Transverse colon (tissue), 4 donors: ENCODE measurements around the gene SPEG. TPM values are rescaled to one million over a fixed set of nuclear protein-coding genes. Genes with fewer than 3 reads are reported as not detected.

Experiments used
- DNase-seq: peaks from one replicate; pipeline ENCODE4 v3.0.0-alpha.2; 2019
- H3K27ac ChIP-seq, 4 donors: fragments of 200-600 bp; sonication (generic); 2 replicates each; pipeline ENCODE4 v1.5.1; 2016 to 2018; ENCODE audit warnings: inconsistent platforms in 4 of 4
- H3K27me3 ChIP-seq: fragments of 200-600 bp; sonication (generic); 2 replicates; pipeline ENCODE4 v1.5.1; 2017; ENCODE audit warnings: inconsistent platforms
- H3K36me3 ChIP-seq, 4 donors: fragments of 200-600 bp; sonication (generic); 2 replicates each; pipeline ENCODE4 v1.5.1; 2017 to 2019; ENCODE audit warnings: inconsistent platforms in 4 of 4
- H3K4me1 ChIP-seq, 4 donors: fragments of 200-600 bp; sonication (generic); 2 replicates each; pipeline ENCODE4 v1.5.1; 2017 to 2020; ENCODE audit warnings: inconsistent platforms in 4 of 4
- H3K4me3 ChIP-seq, 4 donors: fragments of 200-600 bp; sonication (generic); 1 replicate in 1 of 4; 2 replicates in 3 of 4; pipeline versions ENCODE4 v1.5.1 to v1.6.1; 2017 to 2019; ENCODE audit warnings: inconsistent platforms in 4 of 4
- H3K9me3 ChIP-seq, 2 donors: fragments of 200-600 bp; sonication (generic); 2 replicates each; pipeline ENCODE4 v1.5.1; 2017 to 2019; ENCODE audit warnings: inconsistent platforms in 2 of 2
- EP300 ChIP-seq: sonication (generic); formaldehyde crosslinking; IDR thresholded peaks from one replicate; pipeline ENCODE4 v1.6.1; 2017; ENCODE audit warnings: antibody characterized with exemption, low read depth
- POLR2A ChIP-seq: fragments of 450-650 bp; IDR thresholded peaks from one replicate; pipeline ENCODE4 v1.6.1; 2016; ENCODE audit warnings: antibody characterized with exemption, mild to moderate bottlenecking, moderate library complexity
- POLR2AphosphoS5 ChIP-seq, 3 donors: sonication (generic); formaldehyde crosslinking; IDR thresholded peaks; one replicate each; pipeline ENCODE4 v1.6.1; 2016; ENCODE audit warnings: antibody characterized with exemption in 3 of 3
- WGBS, 2 donors: methylation state at CpG; one replicate each; pipeline ENCODE4 v1.1.5; 2018; ENCODE audit warnings: low coverage in 1 of 2; 5-methylcytosine and 5-hydroxymethylcytosine counted together
- in situ Hi-C, 4 donors: fragments of 200-750 bp; cut with MboI; loops; one replicate each; pipeline versions ENCODE4 v1.15.0 to v1.15.1; 2017; ENCODE audit warnings: low sequenced_read_pairs in 3 of 4, low pct_ligation_motif_present in 1 of 4, low pct_unique_long_range_greater_than_20kb in 1 of 4
- intact Hi-C: fragments of 100-400 bp; cut with DNase I; formaldehyde crosslinking; loops from one replicate; pipeline ENCODE4 v1.15.1; 2023; ENCODE audit warnings: low total_unique reads
- total RNA-seq, 4 donors: library from RNA; depleted of rRNA; stranded (reverse); fragments of >200 nt; gene quantifications; one replicate each; pipeline ENCODE4 v1.1.0, GENCODE V29; 2016
- TF ChIP-seq, protein P1 (sequence below), 5 experiments: fragments of 200-600 bp in 3 of 5; fragments of 450-650 bp in 2 of 5; sonication (generic) in 3 of 5; IDR thresholded peaks; 1 replicate in 2 of 5; 2 replicates in 3 of 5; pipeline ENCODE4 v1.5.1; 2016 to 2017; ENCODE audit warnings: antibody characterized with exemption in 5 of 5, inconsistent platforms in 3 of 5, mild to moderate bottlenecking in 2 of 5, moderate library complexity in 1 of 5

The SPEG gene
- total RNA-seq, 4 donors from 2014 or later: 26.5 to 95.8 (median 48.5) TPM

- no peak for DNase-seq
- in situ Hi-C loops (no loop called here), intact Hi-C loops (no loop called here)
- WGBS, 2 donors: 50 to 61% methylated on average over 6 of the region's 6 CpGs
- Histone ChIP-seq H3K27ac (peak overlapping the region; percentile 83 to 96 (median 85)), H3K36me3 (no peaks in the 10 kb centered on the region), H3K4me1 (peaks cover 0 to 18% (median 9%) of the 10 kb centered on the region in 4 donors), H3K27me3 (peaks cover 72% of the 10 kb centered on the region), H3K4me3 (no peak overlapping the region), H3K9me3 (no peaks in the 10 kb centered on the region)
- no peak for TF ChIP-seq EP300
- TF ChIP-seq POLR2A: no peak
- TF ChIP-seq POLR2AphosphoS5 (IDR thresholded peaks at IDR 0.05): no peak
- TF ChIP-seq, protein P1, sequence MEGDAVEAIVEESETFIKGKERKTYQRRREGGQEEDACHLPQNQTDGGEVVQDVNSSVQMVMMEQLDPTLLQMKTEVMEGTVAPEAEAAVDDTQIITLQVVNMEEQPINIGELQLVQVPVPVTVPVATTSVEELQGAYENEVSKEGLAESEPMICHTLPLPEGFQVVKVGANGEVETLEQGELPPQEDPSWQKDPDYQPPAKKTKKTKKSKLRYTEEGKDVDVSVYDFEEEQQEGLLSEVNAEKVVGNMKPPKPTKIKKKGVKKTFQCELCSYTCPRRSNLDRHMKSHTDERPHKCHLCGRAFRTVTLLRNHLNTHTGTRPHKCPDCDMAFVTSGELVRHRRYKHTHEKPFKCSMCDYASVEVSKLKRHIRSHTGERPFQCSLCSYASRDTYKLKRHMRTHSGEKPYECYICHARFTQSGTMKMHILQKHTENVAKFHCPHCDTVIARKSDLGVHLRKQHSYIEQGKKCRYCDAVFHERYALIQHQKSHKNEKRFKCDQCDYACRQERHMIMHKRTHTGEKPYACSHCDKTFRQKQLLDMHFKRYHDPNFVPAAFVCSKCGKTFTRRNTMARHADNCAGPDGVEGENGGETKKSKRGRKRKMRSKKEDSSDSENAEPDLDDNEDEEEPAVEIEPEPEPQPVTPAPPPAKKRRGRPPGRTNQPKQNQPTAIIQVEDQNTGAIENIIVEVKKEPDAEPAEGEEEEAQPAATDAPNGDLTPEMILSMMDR (IDR thresholded peaks at IDR 0.05): no peak
Measured at GRCh38 chr2:219440388-219441256, 6.0 kb downstream of the SPEG start.

DNA sequence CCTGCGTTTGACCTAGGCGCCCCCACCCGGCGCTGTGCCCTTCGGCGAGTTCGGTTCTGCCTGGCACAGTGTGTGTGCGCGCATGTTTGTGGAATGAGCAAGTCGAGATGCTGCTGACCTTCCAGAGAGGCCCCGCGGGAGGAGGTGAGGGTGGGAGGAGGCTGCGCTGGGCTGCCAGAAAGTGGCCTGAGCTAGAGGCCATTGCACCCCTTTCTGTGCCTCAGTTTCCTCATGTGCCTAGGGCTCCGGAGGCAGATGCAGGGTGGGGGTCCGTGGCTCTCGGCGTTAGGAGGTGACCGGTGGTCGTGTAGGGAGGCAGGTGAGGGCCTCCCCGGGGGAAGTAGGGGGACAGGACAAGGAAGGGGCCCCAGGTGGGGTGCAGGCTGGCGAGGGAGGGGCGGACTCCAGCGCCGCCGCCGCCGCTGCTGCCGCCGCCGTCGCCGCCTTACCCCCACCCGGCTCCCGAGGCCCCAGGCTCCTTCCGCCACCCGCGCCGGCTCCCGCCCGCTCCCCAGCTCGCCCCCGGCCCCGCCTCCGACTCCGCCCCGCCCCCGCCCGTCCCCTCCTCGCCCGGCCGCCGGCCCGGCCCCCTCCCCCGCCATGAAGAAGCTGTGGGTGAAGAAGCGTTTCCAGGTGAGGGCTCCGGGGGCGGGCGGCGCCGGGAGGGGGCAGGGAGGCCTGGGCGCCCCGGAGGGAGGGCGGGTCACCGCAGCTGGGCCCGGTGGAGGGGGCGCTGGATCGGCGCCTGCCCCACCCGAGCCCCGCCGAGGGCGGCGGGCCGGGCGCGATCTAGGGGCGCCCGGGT lies 7.0 kb downstream of the SPEG start:
- peaks cover 0 to 12% (median 3%) of the 10 kb centered on the region in 4 donors for H3K4me1 ChIP-seq
- in situ Hi-C loops (no loop called here), intact Hi-C loops (no loop called here)
- TF ChIP-seq POLR2AphosphoS5 (IDR thresholded peaks at IDR 0.05) (no peak), POLR2A (no peak)
- TF ChIP-seq, protein P1 (IDR thresholded peaks at IDR 0.05): no peak
- H3K27me3 ChIP-seq: peaks cover 68% of the 10 kb centered on the region
- 3% methylated on average over 40 of the region's 78 CpGs; no CpG with 5 or more reads in 1 of the 2 donors for WGBS, 2 donors
- DNase-seq: peak; percentile 55
- H3K36me3 ChIP-seq: no peaks in the 10 kb centered on the region
- peak overlapping the region; percentile 45 to 63 (median 60) for H3K4me3 ChIP-seq
- peak overlapping the region; percentile 83 to 96 (median 85) for H3K27ac ChIP-seq
- H3K9me3 ChIP-seq: no peaks in the 10 kb centered on the region

- Histone ChIP-seq H3K4me3 (peak overlapping the region; percentile 45 to 63 (median 60)), H3K36me3 (no peaks in the 10 kb centered on the region), H3K27me3 (peaks cover 68% of the 10 kb centered on the region), H3K27ac (peak overlapping the region; percentile 83 to 96 (median 85)), H3K4me1 (peaks cover 0 to 11% (median 1%) of the 10 kb centered on the region in 4 donors), H3K9me3 (no peaks in the 10 kb centered on the region)
- in situ Hi-C loops: no loop called here
- WGBS, 2 donors: 4% methylated on average over 35 of the region's 35 CpGs; no CpG with 5 or more reads in 1 of the 2 donors
- intact Hi-C loops: no loop called here
- TF ChIP-seq, protein P1 (IDR thresholded peaks at IDR 0.05): no peak
- TF ChIP-seq EP300 (no peak), POLR2AphosphoS5 (IDR thresholded peaks at IDR 0.05) (no peak), POLR2A (no peak)
- no peak for DNase-seq
Measured at GRCh38 chr2:219442256-219443015, 7.8 kb downstream of the SPEG start.
